OCI-LY1 (cell line): Measurements from ENCODE around the gene ANKFY1.

Source experiments
- H2AFZ ChIP-seq: fragments of 200-600 bp; sonication (generic), shearing (Covaris generic); 2 replicates; pipeline ENCODE4 v1.6.0; 2014; ENCODE audit warnings: antibody characterized with exemption, mild to moderate bottlenecking, low read length
- H3F3A ChIP-seq: fragments of 200-600 bp; sonication (generic), shearing (Covaris generic); 2 replicates; pipeline ENCODE4 v1.6.0; 2014; ENCODE audit warnings: mild to moderate bottlenecking, antibody characterized with exemption, low read length, moderate library complexity; ENCODE audit not compliant: insufficient read depth
- H3K27ac ChIP-seq: fragments of 200-600 bp; sonication (generic); 2 replicates; pipeline ENCODE4 v1.5.1; 2014; ENCODE audit warnings: low read length, mixed run types, mild to moderate bottlenecking, low read depth; ENCODE audit not compliant: poor library complexity, severe bottlenecking
- H3K27me3 ChIP-seq: fragments of 200-600 bp; sonication (generic); 2 replicates; pipeline ENCODE4 v1.6.0; 2014; ENCODE audit warnings: antibody characterized with exemption, mild to moderate bottlenecking, low read length, moderate library complexity; ENCODE audit not compliant: insufficient read depth
- H3K36me3 ChIP-seq: fragments of 200-600 bp; sonication (generic); 2 replicates; pipeline ENCODE4 v1.6.1; 2014; ENCODE audit warnings: mild to moderate bottlenecking, antibody characterized with exemption, low read length, moderate library complexity, mixed read lengths; ENCODE audit not compliant: insufficient read depth
- H3K4me1 ChIP-seq: fragments of 200-600 bp; sonication (generic); 2 replicates; pipeline ENCODE4 v1.5.1; 2014; ENCODE audit warnings: mild to moderate bottlenecking, low read length, moderate library complexity; ENCODE audit not compliant: insufficient read depth, severe bottlenecking
- H3K4me2 ChIP-seq: fragments of 200-600 bp; sonication (generic), shearing (Covaris generic); 2 replicates; pipeline ENCODE4 v1.6.1; 2014; ENCODE audit warnings: low read length
- H3K4me3 ChIP-seq: fragments of 200-600 bp; sonication (generic); 2 replicates; pipeline ENCODE4 v1.5.1; 2014; ENCODE audit warnings: low read length, low read depth, mild to moderate bottlenecking, mixed read lengths; ENCODE audit not compliant: poor library complexity, severe bottlenecking
- H3K79me2 ChIP-seq: fragments of 200-600 bp; shearing (Covaris generic); 2 replicates; pipeline ENCODE4 v1.6.1; 2016; ENCODE audit warnings: mixed run types, low read length, mixed read lengths; ENCODE audit not compliant: insufficient read depth
- H3K9ac ChIP-seq: fragments of 200-600 bp; sonication (generic), shearing (Covaris generic); 2 replicates; pipeline ENCODE4 v1.6.1; 2014; ENCODE audit warnings: mild to moderate bottlenecking, low read length, mixed read lengths
- H3K9me2 ChIP-seq: fragments of 200-600 bp; sonication (generic), shearing (Covaris generic); 2 replicates; pipeline ENCODE4 v1.6.1; 2014; ENCODE audit warnings: low read depth, mild to moderate bottlenecking, low read length, mixed read lengths
- H3K9me3 ChIP-seq: fragments of 200-600 bp; shearing (Covaris generic); 2 replicates; pipeline ENCODE4 v1.6.1; 2014; ENCODE audit warnings: low read length, mixed read lengths
- H4K20me1 ChIP-seq: fragments of 200-600 bp; sonication (generic), shearing (Covaris generic); 2 replicates; pipeline ENCODE4 v1.6.0; 2016; ENCODE audit warnings: mild to moderate bottlenecking, low read length; ENCODE audit not compliant: insufficient read depth
- CTCF ChIP-seq: fragments of 200-600 bp; sonication (generic), shearing (Covaris generic); IDR thresholded peaks from 2 replicates; pipeline ENCODE4 v1.5.1; 2017; ENCODE audit warnings: mild to moderate bottlenecking, antibody characterized with exemption, low read length, moderate library complexity, mixed read lengths
- EZH2 ChIP-seq: fragments of 200-600 bp; sonication (generic), shearing (Covaris generic); IDR thresholded peaks from 2 replicates; pipeline ENCODE4 v1.8.0; 2017; ENCODE audit warnings: borderline replicate concordance, mixed run types, mild to moderate bottlenecking, antibody characterized with exemption, low read length, moderate library complexity, mixed read lengths

ANKFY1 gene

GRCh38 chr17:4215882-4216570, 47.8 kb downstream of the ANKFY1 start:
- TF ChIP-seq EZH2 (no peak), CTCF (no peak)
- Histone ChIP-seq H3K27ac (peak overlapping the region; percentile 1), H3K4me2 (no peak overlapping the region), H3K27me3 (no peaks in the 10 kb centered on the region), H3K36me3 (peaks cover 44% of the 10 kb centered on the region; the same call in 1 of the 2 replicates), H2AFZ (no peak overlapping the region), H3K4me3 (no peak overlapping the region), H4K20me1 (no peaks in the 10 kb centered on the region), H3K9me3 (no peaks in the 10 kb centered on the region), H3K4me1 (peaks cover 14% of the 10 kb centered on the region), H3K9me2 (no peaks in the 10 kb centered on the region), H3F3A (no peaks in the 10 kb centered on the region), H3K79me2 (no peaks in the 10 kb centered on the region), H3K9ac (no peak overlapping the region)

- Histone ChIP-seq H3K36me3 (peaks cover 50% of the 10 kb centered on the region), H3K9me3 (no peaks in the 10 kb centered on the region), H3K4me3 (no peak overlapping the region), H3K27me3 (no peaks in the 10 kb centered on the region), H3K27ac (no peak overlapping the region), H3K9ac (no peak overlapping the region), H3K4me1 (peaks cover 14% of the 10 kb centered on the region), H3F3A (no peaks in the 10 kb centered on the region), H3K9me2 (no peaks in the 10 kb centered on the region), H2AFZ (no peak overlapping the region), H3K79me2 (no peaks in the 10 kb centered on the region), H4K20me1 (no peaks in the 10 kb centered on the region), H3K4me2 (no peak overlapping the region)
- TF ChIP-seq CTCF (no peak), EZH2 (no peak)
Observed at GRCh38 chr17:4214157-4214556, 49.6 kb downstream of the ANKFY1 start.

GRCh38 chr17:4209611-4210010, 54.2 kb downstream of the ANKFY1 start:
- no peaks in the 10 kb centered on the region for H3K79me2 ChIP-seq
- no peak for TF ChIP-seq CTCF
- no peak for TF ChIP-seq EZH2
- H3K9me2 ChIP-seq: no peaks in the 10 kb centered on the region
- H3K4me2 ChIP-seq: no peak overlapping the region
- H3K4me1 ChIP-seq: peaks cover 5% of the 10 kb centered on the region
- H3F3A ChIP-seq: no peaks in the 10 kb centered on the region
- no peaks in the 10 kb centered on the region for H4K20me1 ChIP-seq
- no peak overlapping the region for H3K4me3 ChIP-seq
- no peaks in the 10 kb centered on the region for H3K27me3 ChIP-seq
- no peak overlapping the region for H3K27ac ChIP-seq
- H3K9me3 ChIP-seq: no peaks in the 10 kb centered on the region
- H3K9ac ChIP-seq: no peak overlapping the region
- peaks cover 85% of the 10 kb centered on the region for H3K36me3 ChIP-seq
- no peak overlapping the region for H2AFZ ChIP-seq
